Fibroblast of villous mesenchyme (primary cell): ENCODE results near the gene PSMB1. TPM values are rescaled to one million over a fixed set of nuclear protein-coding genes. Genes with fewer than 3 reads are reported as not detected.

Experiments used
- DNase-seq: peaks from one replicate; pipeline ENCODE4 v3.0.0-alpha.2; 2010; ENCODE audit warnings: low read depth
- H3K4me3 ChIP-seq: 2 replicates; pipeline ENCODE4 v1.5.1; 2011; ENCODE audit warnings: low read depth, mild to moderate bottlenecking, low read length
- total RNA-seq: library from RNA; depleted of rRNA; stranded (reverse); fragments of >200 nt; gene quantifications from 2 replicates; pipeline ENCODE4 v1.2.3, GENCODE V29; 2012
- TF ChIP-seq, protein P1 (sequence below): IDR thresholded peaks from 2 replicates; pipeline ENCODE4 v1.5.1; 2012; ENCODE audit warnings: low read depth, mild to moderate bottlenecking, low read length; ENCODE audit not compliant: insufficient read depth

Gene PSMB1
- total RNA-seq, 1 donor, result 370 TPM

- no peak overlapping the region for H3K4me3 ChIP-seq
- DNase-seq, result no peak
- TF ChIP-seq, protein P1, sequence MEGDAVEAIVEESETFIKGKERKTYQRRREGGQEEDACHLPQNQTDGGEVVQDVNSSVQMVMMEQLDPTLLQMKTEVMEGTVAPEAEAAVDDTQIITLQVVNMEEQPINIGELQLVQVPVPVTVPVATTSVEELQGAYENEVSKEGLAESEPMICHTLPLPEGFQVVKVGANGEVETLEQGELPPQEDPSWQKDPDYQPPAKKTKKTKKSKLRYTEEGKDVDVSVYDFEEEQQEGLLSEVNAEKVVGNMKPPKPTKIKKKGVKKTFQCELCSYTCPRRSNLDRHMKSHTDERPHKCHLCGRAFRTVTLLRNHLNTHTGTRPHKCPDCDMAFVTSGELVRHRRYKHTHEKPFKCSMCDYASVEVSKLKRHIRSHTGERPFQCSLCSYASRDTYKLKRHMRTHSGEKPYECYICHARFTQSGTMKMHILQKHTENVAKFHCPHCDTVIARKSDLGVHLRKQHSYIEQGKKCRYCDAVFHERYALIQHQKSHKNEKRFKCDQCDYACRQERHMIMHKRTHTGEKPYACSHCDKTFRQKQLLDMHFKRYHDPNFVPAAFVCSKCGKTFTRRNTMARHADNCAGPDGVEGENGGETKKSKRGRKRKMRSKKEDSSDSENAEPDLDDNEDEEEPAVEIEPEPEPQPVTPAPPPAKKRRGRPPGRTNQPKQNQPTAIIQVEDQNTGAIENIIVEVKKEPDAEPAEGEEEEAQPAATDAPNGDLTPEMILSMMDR, result no peak
These were observed 63.3 kb downstream of the PSMB1 start for GRCh38 chr6:170489836-170490235.

DNA sequence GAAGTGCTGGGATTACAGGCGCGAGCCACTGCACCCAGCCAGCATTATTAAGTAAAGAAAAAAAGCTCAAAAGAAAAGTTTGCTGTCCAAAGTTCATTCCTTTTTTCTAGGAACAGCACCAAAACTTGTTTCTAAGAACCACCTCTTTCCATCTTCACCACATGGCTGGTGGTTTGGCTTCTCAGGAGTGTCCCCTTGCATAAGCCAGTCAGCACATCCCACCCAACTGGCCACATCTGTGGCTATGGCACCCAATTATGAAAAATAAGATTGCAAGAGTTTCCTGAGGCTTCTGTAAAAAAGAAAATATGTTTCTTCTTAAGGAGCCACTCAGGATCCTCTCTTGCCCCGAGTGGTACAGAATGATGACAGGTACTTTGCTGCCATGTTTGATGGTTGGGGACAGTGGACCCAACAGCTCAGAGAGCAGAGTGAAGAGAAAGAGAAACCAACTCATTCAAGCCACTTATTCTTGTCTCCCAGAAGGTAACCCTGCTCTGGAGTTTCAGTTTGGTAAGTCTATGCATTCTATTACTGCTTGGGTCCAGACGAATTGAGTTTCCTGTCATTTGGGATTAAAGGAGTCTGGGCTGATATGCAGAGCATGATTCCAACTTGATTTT, 65.3 kb downstream of the PSMB1 start:
- H3K4me3 ChIP-seq, result no peak overlapping the region
- no peak for DNase-seq
- TF ChIP-seq, protein P1, result no peak

GRCh38 chr6:170485159-170485558, 67.9 kb downstream of the PSMB1 start:
- peak; percentile 13 for DNase-seq
- no peak overlapping the region for H3K4me3 ChIP-seq
- TF ChIP-seq, protein P1, result no peak

Other genes starting within 250 kb of the PSMB1 start
- gene FAM120B, start 246.5 kb downstream of the PSMB1 start, total RNA-seq, result 12.6 and 17.3 TPM in 2 replicates
- gene TBP, start 1.1 kb upstream of the PSMB1 start, total RNA-seq, result 12.2 and 13.0 TPM in 2 replicates
- 62.5 and 70.8 TPM in 2 replicates for gene PDCD2, start 31.3 kb upstream of the PSMB1 start, total RNA-seq